Measurements from ENCODE around the gene TAF4. TPM values are rescaled to one million over a fixed set of nuclear protein-coding genes. Genes with fewer than 3 reads are reported as not detected.

Gene TAF4
- total and polyA plus RNA-seq, 2 of the 13 experiments (the other 11 are each of a cell fraction or from before 2014, with no cell fraction given) = 5.9 to 12.0 TPM

GRCh38 chr20:62043131-62043914 lies 22.4 kb downstream of the TAF4 start (continued):
- TF ChIP-seq KIAA2018 (CRISPR knock-in tag; IDR thresholded peaks at IDR 0.05; ENCODE audit: borderline replicate concordance) (no peak), RCOR2 (CRISPR knock-in tag; IDR thresholded peaks at IDR 0.05) (peak; percentile 48; the same call in 1 of the 2 replicates)

Measured in HepG2 (cell line).